Adrenal gland (tissue), 12 donors: ENCODE data around the gene RP2. TPM values are rescaled to one million over a fixed set of nuclear protein-coding genes. Genes with fewer than 3 reads are reported as not detected.

ENCODE experiments used
- DNase-seq, 7 donors: peaks; one replicate each; pipeline ENCODE4 v3.0.0-alpha.2; 2019 to 2020
- H3K27ac ChIP-seq, 5 donors: fragments of 200-600 bp; sonication (generic) in 4 of 5; 1 replicate in 3 of 5; 2 replicates in 2 of 5; pipeline versions ENCODE4 v1.5.1 to v1.8.0; 2016 to 2020; ENCODE audit warnings: mild to moderate bottlenecking in 1 of 5
- H3K27me3 ChIP-seq: fragments of 200-600 bp; 2 replicates; pipeline ENCODE4 v1.8.0; 2021
- H3K36me3 ChIP-seq, 2 donors: fragments of 200-600 bp; replicated peaks in 1 of 2; 1 replicate in 1 of 2; 2 replicates in 1 of 2; pipeline versions ENCODE4 v1.5.1 to v1.8.0; 2018 to 2022
- H3K4me1 ChIP-seq, 2 donors: fragments of 200-600 bp; replicated peaks in 1 of 2; 1 replicate in 1 of 2; 2 replicates in 1 of 2; pipeline versions ENCODE4 v1.5.1 to v1.8.0; 2018 to 2021
- H3K4me3 ChIP-seq, 4 donors: fragments of 200-600 bp; sonication (generic) in 3 of 4; one replicate each; pipeline ENCODE4 v1.5.1; 2016 to 2018
- H3K9me3 ChIP-seq, 3 donors: fragments of 200-600 bp; sonication (generic) in 1 of 3; replicated peaks in 1 of 3; 1 replicate in 2 of 3; 2 replicates in 1 of 3; pipeline versions ENCODE4 v1.5.1 to v1.8.0; 2016 to 2021
- CTCF ChIP-seq, 6 experiments: fragments of 450-650 bp in 4 of 6; fragments of 200-600 bp in 2 of 6; sonication (generic) in 1 of 6; IDR thresholded peaks; 1 replicate in 5 of 6; 2 replicates in 1 of 6; pipeline versions ENCODE4 v1.5.1 to v1.8.0; 2016 to 2021; ENCODE audit warnings: antibody characterized with exemption in 6 of 6, mild to moderate bottlenecking in 2 of 6, moderate library complexity in 1 of 6
- POLR2A ChIP-seq, 2 donors: fragments of 450-650 bp; IDR thresholded peaks; one replicate each; pipeline ENCODE4 v1.6.1; 2017; ENCODE audit warnings: antibody characterized with exemption in 2 of 2, mild to moderate bottlenecking in 2 of 2, moderate library complexity in 1 of 2
- WGBS, 4 donors: extraction: QIAGEN DNeasy Blood & Tissue Kit in 2 of 4; methylation state at CpG; one replicate each; pipeline versions ENCODE4 v1.1.5 to v1.1.7; 2013 to 2017; 5-methylcytosine and 5-hydroxymethylcytosine counted together
- intact Hi-C, 2 donors: fragments of 100-400 bp; cut with DNase I; formaldehyde crosslinking; loops; one replicate each; pipeline versions ENCODE4 v1.14.1 to v1.15.0; 2022 to 2023
- polyA plus RNA-seq, 3 donors: library from polyadenylated mRNA; stranded (reverse); fragments of 200-250 nt in 2 of 3; fragments of 350-450 nt in 1 of 3; fragmentation: Illumina TruSeq in 1 of 3; extraction: RNeasy Lipid Tissue Mini Kit (QIAGEN cat#74804) in 1 of 3; gene quantifications; one replicate each; pipeline ENCODE4 v1.2.3, GENCODE V29; 2013 to 2014
- total RNA-seq, 9 donors: library from RNA; depleted of rRNA in 4 of 9; stranded (reverse); fragments of >200 nt in 4 of 9; fragments of 120-200 nt in 1 of 9; fragmentation: NEBNext Ultra II Directional in 1 of 9; extraction: Animal tissue kit (Norgen Biotek cat#: 25700) in 1 of 9; gene quantifications; one replicate each; pipeline versions ENCODE4 v1.1.0 to v1.2.4, GENCODE V29; 2013 to 2023
- donor health status: healthy with polysubstance abuse.
- donor health status: Bipolar disorder and iron deficiency.
- donor health status: DM: yes; HTN: yes; CAD: no.
- donor health status: DM: no; HTN: no; CAD: no.
- donor health status: DM: no; HTN: no; CAD: no.
- donor health status: DM: yes; HTN: yes; CAD: no.

RP2 gene
- total and polyA plus RNA-seq, 12 donors, result 3.0 to 20.2 (median 11.7) TPM

- Histone ChIP-seq H3K9me3 (no peaks in the 10 kb centered on the region), H3K36me3 (no peaks in the 10 kb centered on the region), H3K4me3 (no peak overlapping the region), H3K4me1 (no peaks in the 10 kb centered on the region), H3K27ac (no peak overlapping the region), H3K27me3 (no peaks in the 10 kb centered on the region)
- TF ChIP-seq CTCF (IDR thresholded peaks at IDR 0.05) (no peak), POLR2A (IDR thresholded peaks at IDR 0.05) (no peak)
- WGBS, 4 donors, result 63 to 80% (median 72%) methylated on average over 3 of the region's 3 CpGs
- intact Hi-C loops, result no loop called here
- no peak for DNase-seq
These were observed 92.8 kb downstream of the RP2 start for GRCh38 chrX:46929439-46930261.

Other genes starting within 250 kb of the RP2 start
- gene SLC9A7, start 77.9 kb upstream of the RP2 start, total RNA-seq, result 10 to 100 TPM in 8 of 9 donors, 1 to 10 TPM in 1; 3.5 to 22.8 (median 12.7) TPM
- gene SLC9A7, start 77.9 kb upstream of the RP2 start, polyA plus RNA-seq, result 1 to 10 TPM; 2.3 to 5.7 (median 3.9) TPM
- gene JADE3, start 75.4 kb downstream of the RP2 start, total RNA-seq, result 10 to 100 TPM; 15.7 to 39.5 (median 19.2) TPM
- gene JADE3, start 75.4 kb downstream of the RP2 start, polyA plus RNA-seq, result 10 to 100 TPM in 1 of 3 donors, 1 to 10 TPM in 2; 2.8 to 26.9 (median 5.9) TPM
- gene RGN, start 241.4 kb downstream of the RP2 start, total RNA-seq, result 100 to 1,000 TPM; 149 to 362 (median 265) TPM
- gene RGN, start 241.4 kb downstream of the RP2 start, polyA plus RNA-seq, result 100 to 1,000 TPM; 188 to 487 (median 273) TPM